Measurements from ENCODE around the gene ACRBP.

DNA sequence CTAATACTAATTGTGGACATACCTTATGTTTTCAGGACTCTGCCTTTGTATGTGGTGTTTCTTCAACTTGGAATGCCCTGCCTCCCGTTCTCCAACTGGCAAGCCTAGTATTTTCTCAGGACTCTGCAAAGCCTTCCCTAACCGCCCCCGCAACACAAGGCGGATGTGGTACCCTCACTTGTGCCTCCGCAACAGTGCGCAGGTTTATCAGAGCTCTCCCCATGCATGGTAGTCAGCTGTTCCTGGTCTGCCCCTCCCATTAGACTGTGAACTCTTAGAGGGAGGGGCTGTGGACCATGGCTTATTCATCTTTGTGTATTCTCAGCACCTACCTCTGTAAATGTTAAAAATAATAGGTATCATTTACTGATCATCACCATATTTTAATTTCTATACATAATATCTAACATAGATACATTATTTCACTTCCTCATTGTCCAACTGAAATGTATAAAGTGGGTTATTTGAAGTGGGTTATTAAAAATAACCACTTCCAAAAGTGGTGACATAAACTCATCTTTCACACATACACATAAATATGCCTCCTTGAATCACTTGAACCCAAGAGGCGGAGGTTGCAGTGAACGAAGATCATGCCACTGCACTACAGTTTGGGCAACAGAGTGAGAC lies 20.5 kb downstream of the ACRBP start:
- TF ChIP-seq, protein P1, sequence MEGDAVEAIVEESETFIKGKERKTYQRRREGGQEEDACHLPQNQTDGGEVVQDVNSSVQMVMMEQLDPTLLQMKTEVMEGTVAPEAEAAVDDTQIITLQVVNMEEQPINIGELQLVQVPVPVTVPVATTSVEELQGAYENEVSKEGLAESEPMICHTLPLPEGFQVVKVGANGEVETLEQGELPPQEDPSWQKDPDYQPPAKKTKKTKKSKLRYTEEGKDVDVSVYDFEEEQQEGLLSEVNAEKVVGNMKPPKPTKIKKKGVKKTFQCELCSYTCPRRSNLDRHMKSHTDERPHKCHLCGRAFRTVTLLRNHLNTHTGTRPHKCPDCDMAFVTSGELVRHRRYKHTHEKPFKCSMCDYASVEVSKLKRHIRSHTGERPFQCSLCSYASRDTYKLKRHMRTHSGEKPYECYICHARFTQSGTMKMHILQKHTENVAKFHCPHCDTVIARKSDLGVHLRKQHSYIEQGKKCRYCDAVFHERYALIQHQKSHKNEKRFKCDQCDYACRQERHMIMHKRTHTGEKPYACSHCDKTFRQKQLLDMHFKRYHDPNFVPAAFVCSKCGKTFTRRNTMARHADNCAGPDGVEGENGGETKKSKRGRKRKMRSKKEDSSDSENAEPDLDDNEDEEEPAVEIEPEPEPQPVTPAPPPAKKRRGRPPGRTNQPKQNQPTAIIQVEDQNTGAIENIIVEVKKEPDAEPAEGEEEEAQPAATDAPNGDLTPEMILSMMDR (IDR thresholded peaks at IDR 0.05) = no peak
- no peak for TF ChIP-seq POLR2A (IDR thresholded peaks at IDR 0.05)

Data from ovary (tissue), 3 donors.